OCI-LY7 (cell line): ENCODE results near the gene OR6C68. TPM values are rescaled to one million over a fixed set of nuclear protein-coding genes. Genes with fewer than 3 reads are reported as not detected.
"Not testable (repeated sequence)": the region's sequence is repeated elsewhere in the genome, so short reads cannot be mapped to it uniquely, and the experiment has no call there.

Source experiments
- BruUV-seq: library from RNA; stranded (reverse); fragments of 400-500 nt; replicated peaks from 2 replicates; lab custom pipeline; 2021; lab: Mats Ljungman, UMichigan
- CTCF ChIA-PET: fragments of 300-600 bp; sonication (Branson Sonifier 250); formaldehyde crosslinking; loops from one replicate; lab custom pipeline; 2022; ENCODE audit warnings: antibody characterized with exemption; ENCODE audit not compliant: unreplicated experiment; lab: Charles Lee
- POLR2A ChIA-PET: fragments of 300-600 bp; sonication (Branson Sonifier 250); formaldehyde crosslinking; loops from one replicate; lab custom pipeline; 2022; ENCODE audit warnings: antibody characterized with exemption; lab: Charles Lee
- DNase-seq: peaks from one replicate; pipeline ENCODE4 v3.0.0-alpha.2; 2015; ENCODE audit warnings: low spot score
- H2AFZ ChIP-seq: fragments of 200-600 bp; sonication (generic), shearing (Covaris generic); 2 replicates; pipeline ENCODE4 v1.6.1; 2014; ENCODE audit warnings: mild to moderate bottlenecking, antibody characterized with exemption, low read length, moderate library complexity
- H3K27ac ChIP-seq: fragments of 200-600 bp; sonication (generic); 2 replicates; pipeline ENCODE4 v1.5.1; 2014; ENCODE audit warnings: mixed run types, low read depth, mild to moderate bottlenecking, moderate library complexity, low read length, inconsistent platforms; ENCODE audit not compliant: poor library complexity, severe bottlenecking
- H3K36me3 ChIP-seq: fragments of 200-600 bp; sonication (generic); 2 replicates; pipeline ENCODE4 v1.6.1; 2014; ENCODE audit warnings: mild to moderate bottlenecking, antibody characterized with exemption, low read length, moderate library complexity, mixed read lengths; ENCODE audit not compliant: insufficient read depth
- H3K4me1 ChIP-seq: fragments of 200-600 bp; sonication (generic); 2 replicates; pipeline ENCODE4 v1.5.1; 2014; ENCODE audit warnings: mild to moderate bottlenecking, low read length; ENCODE audit not compliant: insufficient read depth, poor library complexity, severe bottlenecking
- H3K4me2 ChIP-seq: fragments of 200-600 bp; sonication (generic); 2 replicates; pipeline ENCODE4 v1.6.1; 2014; ENCODE audit warnings: mild to moderate bottlenecking, low read length
- H3K4me3 ChIP-seq: fragments of 200-600 bp; sonication (generic); 2 replicates; pipeline ENCODE4 v1.5.1; 2014; ENCODE audit warnings: mild to moderate bottlenecking, low read depth, low read length; ENCODE audit not compliant: poor library complexity, severe bottlenecking
- H3K79me2 ChIP-seq: fragments of 200-600 bp; sonication (generic); 2 replicates; pipeline ENCODE4 v1.6.1; 2016; ENCODE audit warnings: low read depth, mild to moderate bottlenecking, low read length, moderate library complexity, mixed read lengths; ENCODE audit not compliant: insufficient read depth
- H3K9me2 ChIP-seq: fragments of 200-600 bp; sonication (generic); 2 replicates; pipeline ENCODE4 v1.6.1; 2016; ENCODE audit warnings: mild to moderate bottlenecking, low read length, mixed read lengths; ENCODE audit not compliant: insufficient read depth
- H3K9me3 ChIP-seq: fragments of 200-600 bp; sonication (generic); 2 replicates; pipeline ENCODE4 v1.6.1; 2014; ENCODE audit warnings: mild to moderate bottlenecking, mixed run types, low read length, mixed read lengths
- H4K20me1 ChIP-seq: fragments of 200-600 bp; sonication (generic); 2 replicates; pipeline ENCODE4 v1.6.1; 2014; ENCODE audit warnings: mild to moderate bottlenecking, antibody characterized with exemption, low read length, moderate library complexity, mixed read lengths; ENCODE audit not compliant: insufficient read depth
- EZH2phosphoT487 ChIP-seq: fragments of 200-600 bp; sonication (generic); IDR thresholded peaks from 2 replicates; pipeline ENCODE4 v1.6.1; 2018; ENCODE audit warnings: low read depth, borderline replicate concordance, mild to moderate bottlenecking, mixed run types, antibody characterized with exemption, low read length, moderate library complexity, mixed read lengths
- intact Hi-C: fragments of 100-400 bp; cut with micrococcal nuclease; formaldehyde crosslinking; loops from one replicate; pipeline ENCODE4 v1.10.0; 2022; ENCODE audit not compliant: unreplicated experiment
- total RNA-seq, 2 experiments: library from RNA; depleted of rRNA in 1 of 2; stranded (reverse); fragments of >200 nt in 1 of 2; shearing (Covaris generic) in 1 of 2; gene quantifications; 2 replicates each; pipeline ENCODE4 v1.2.3, GENCODE V29; 2014 to 2022
- TF ChIP-seq, protein P1 (sequence below): fragments of 200-600 bp; sonication (generic); conservative IDR thresholded peaks from 2 replicates; pipeline ENCODE4 v1.5.1; 2014; ENCODE audit warnings: mild to moderate bottlenecking, antibody characterized with exemption, low read length, moderate library complexity, mixed read lengths

Gene OR6C68
- total RNA-seq, 2 experiments from 2014 or later: not detected

DNA sequence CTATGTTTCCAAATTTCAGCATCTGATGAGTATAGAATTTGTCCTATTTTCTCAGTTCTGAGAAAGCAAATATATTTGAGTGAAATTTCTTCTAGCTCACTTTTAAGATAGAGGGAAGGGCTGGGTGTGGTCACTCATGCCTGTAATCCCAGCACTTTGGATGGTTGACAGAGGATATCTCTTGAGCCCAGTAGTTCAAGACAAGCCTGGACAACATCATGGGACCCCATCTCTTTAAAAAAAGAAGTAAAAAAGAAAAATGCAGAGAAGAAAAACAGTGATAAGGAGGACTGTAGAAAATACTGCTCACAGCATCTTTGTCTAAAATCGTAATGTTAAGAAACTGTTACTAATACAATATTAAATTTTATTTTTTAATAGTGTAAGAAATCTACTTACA lies 19.9 kb upstream of the OR6C68 start:
- Histone ChIP-seq H3K36me3 (no peaks in the 10 kb centered on the region), H3K79me2 (no peaks in the 10 kb centered on the region), H3K9me3 (no peaks in the 10 kb centered on the region), H3K4me3 (no peak overlapping the region), H3K4me1 (peaks cover 13% of the 10 kb centered on the region), H3K9me2 (no peaks in the 10 kb centered on the region), H3K27ac (no peak overlapping the region), H2AFZ (no peak overlapping the region), H4K20me1 (no peaks in the 10 kb centered on the region), H3K4me2 (no peak overlapping the region)
- DNase-seq: no peak
- no TSS peak for BruUV-seq
- TF ChIP-seq, protein P1, sequence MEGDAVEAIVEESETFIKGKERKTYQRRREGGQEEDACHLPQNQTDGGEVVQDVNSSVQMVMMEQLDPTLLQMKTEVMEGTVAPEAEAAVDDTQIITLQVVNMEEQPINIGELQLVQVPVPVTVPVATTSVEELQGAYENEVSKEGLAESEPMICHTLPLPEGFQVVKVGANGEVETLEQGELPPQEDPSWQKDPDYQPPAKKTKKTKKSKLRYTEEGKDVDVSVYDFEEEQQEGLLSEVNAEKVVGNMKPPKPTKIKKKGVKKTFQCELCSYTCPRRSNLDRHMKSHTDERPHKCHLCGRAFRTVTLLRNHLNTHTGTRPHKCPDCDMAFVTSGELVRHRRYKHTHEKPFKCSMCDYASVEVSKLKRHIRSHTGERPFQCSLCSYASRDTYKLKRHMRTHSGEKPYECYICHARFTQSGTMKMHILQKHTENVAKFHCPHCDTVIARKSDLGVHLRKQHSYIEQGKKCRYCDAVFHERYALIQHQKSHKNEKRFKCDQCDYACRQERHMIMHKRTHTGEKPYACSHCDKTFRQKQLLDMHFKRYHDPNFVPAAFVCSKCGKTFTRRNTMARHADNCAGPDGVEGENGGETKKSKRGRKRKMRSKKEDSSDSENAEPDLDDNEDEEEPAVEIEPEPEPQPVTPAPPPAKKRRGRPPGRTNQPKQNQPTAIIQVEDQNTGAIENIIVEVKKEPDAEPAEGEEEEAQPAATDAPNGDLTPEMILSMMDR: no peak
- TF ChIP-seq EZH2phosphoT487: no peak
- POLR2A ChIA-PET: interaction anchor here (0.7 to 0.8 kb wide), 3 partner anchors 28 to 79 kb away, joined by 3 to 4 read pairs (median 3); no protein-coding TSS in a partner anchor
- CTCF ChIA-PET: no interaction called here
- intact Hi-C loops: no loop called here

DNA sequence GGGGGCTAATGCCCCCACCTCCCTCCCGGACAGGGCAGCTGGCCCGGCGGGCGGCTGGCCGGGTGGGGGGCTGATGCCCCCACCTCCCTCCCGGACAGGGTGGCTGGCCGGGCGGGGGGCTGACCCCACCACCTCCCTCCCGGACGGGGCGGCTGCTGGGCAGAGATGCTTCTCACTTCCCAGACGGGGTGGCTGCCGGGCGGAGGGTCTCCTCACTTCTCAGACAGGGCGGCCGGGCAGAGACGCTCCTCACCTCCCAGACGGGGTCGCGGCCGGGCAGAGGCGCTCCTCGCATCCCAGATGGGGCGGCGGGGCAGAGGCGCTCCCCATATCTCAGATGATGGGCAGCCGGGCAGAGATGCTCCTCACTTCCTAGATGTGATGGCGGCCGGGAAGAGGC lies 13.0 kb upstream of the OR6C68 start:
- H3K4me1 ChIP-seq, H3K4me2 ChIP-seq, H3K27ac ChIP-seq, H3K9me3 ChIP-seq, H4K20me1 ChIP-seq, H3K36me3 ChIP-seq, BruUV-seq, intact Hi-C loops, H3K9me2 ChIP-seq, DNase-seq, POLR2A ChIA-PET, CTCF ChIA-PET, H3K4me3 ChIP-seq, H3K79me2 ChIP-seq, H2AFZ ChIP-seq: not testable (repeated sequence)

DNA sequence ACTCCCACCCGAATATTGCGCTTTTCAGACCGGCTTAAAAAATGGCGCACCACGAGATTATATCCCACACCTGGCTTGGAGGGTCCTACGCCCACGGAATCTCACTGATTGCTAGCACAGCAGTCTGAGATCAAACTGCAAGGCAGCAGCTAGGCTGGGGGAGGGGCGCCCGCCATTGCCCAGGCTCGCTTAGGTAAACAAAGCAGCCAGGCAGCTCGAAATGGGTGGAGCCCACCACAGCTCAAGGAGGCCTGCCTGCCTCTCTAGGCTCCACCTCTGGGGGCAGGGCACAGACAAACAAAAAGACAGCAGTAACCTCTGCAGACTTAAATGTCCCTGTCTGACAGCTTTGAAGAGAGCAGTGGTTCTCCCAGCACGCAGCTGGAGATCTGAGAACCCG lies 7.9 kb upstream of the OR6C68 start:
- H3K27ac ChIP-seq, H2AFZ ChIP-seq, POLR2A ChIA-PET, H4K20me1 ChIP-seq, intact Hi-C loops, H3K36me3 ChIP-seq, H3K4me1 ChIP-seq, H3K9me2 ChIP-seq, CTCF ChIA-PET, H3K9me3 ChIP-seq, H3K4me3 ChIP-seq, H3K79me2 ChIP-seq, BruUV-seq, DNase-seq, H3K4me2 ChIP-seq: not testable (repeated sequence)

DNA sequence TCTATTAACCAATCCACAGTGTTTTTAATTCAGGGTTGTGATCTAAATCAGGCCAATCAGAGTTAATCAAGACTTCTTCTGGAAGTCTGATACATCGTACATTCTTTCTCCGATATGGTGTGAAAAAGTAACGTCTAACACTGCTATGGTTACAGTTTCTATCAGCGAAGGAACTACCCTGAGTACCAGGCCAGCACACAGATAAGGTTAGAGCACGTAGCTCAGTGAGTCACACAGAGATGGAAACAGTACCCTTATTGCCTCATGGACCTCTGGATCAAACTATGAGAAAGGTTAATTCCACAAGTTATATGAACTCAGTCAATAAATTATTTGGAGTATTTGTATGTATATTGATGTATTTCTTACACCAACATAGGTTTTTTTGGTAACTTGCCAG lies 3.3 kb downstream of the OR6C68 start:
- CTCF ChIA-PET: no interaction called here
- POLR2A ChIA-PET: no interaction called here
- no peak overlapping the region for H3K27ac ChIP-seq
- intact Hi-C loops: no loop called here
- H3K9me3 ChIP-seq: no peaks in the 10 kb centered on the region
- no peaks in the 10 kb centered on the region for H4K20me1 ChIP-seq
- no peak overlapping the region for H3K4me3 ChIP-seq
- no peak overlapping the region for H2AFZ ChIP-seq
- no peak overlapping the region for H3K4me2 ChIP-seq
- BruUV-seq: no TSS peak
- no peaks in the 10 kb centered on the region for H3K36me3 ChIP-seq
- H3K4me1 ChIP-seq: no peaks in the 10 kb centered on the region
- no peaks in the 10 kb centered on the region for H3K9me2 ChIP-seq
- no peak for TF ChIP-seq EZH2phosphoT487
- TF ChIP-seq, protein P1: no peak
- H3K79me2 ChIP-seq: no peaks in the 10 kb centered on the region
- DNase-seq: no peak
